Astrocyte (in vitro differentiated cells and primary cell): ENCODE results near the gene CFDP1.

Source experiments
- EZH2 ChIP-seq: IDR thresholded peaks from 2 replicates; pipeline ENCODE4 v1.6.1; 2012; ENCODE audit warnings: mild to moderate bottlenecking, low read length, inconsistent platforms; ENCODE audit not compliant: insufficient read depth
- TF ChIP-seq, protein P1 (sequence below): IDR thresholded peaks from 2 replicates; pipeline ENCODE4 v1.5.1; 2011; ENCODE audit warnings: low read depth, mild to moderate bottlenecking, inconsistent platforms, low read length, moderate library complexity; ENCODE audit not compliant: insufficient read depth

DNA sequence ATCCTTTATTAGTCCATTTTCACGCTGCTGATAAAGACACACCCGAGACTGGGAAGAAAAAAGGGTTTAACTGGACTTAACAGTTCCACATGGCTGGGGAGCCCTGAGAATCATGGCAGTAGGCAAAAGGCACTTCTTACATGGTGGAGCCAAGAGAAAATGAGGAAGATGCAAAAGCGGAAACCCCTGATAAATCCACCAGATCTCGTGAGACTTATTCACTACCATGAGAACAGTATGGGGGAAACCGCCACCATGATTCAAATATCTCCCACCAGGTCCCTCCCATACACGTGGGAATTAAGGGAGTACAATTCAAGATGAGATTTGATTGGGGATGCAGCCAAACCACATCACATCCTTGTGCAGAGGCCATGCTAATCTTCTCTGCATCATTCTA lies 146.9 kb downstream of the CFDP1 start:
- TF ChIP-seq, protein P1, sequence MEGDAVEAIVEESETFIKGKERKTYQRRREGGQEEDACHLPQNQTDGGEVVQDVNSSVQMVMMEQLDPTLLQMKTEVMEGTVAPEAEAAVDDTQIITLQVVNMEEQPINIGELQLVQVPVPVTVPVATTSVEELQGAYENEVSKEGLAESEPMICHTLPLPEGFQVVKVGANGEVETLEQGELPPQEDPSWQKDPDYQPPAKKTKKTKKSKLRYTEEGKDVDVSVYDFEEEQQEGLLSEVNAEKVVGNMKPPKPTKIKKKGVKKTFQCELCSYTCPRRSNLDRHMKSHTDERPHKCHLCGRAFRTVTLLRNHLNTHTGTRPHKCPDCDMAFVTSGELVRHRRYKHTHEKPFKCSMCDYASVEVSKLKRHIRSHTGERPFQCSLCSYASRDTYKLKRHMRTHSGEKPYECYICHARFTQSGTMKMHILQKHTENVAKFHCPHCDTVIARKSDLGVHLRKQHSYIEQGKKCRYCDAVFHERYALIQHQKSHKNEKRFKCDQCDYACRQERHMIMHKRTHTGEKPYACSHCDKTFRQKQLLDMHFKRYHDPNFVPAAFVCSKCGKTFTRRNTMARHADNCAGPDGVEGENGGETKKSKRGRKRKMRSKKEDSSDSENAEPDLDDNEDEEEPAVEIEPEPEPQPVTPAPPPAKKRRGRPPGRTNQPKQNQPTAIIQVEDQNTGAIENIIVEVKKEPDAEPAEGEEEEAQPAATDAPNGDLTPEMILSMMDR = no peak
- no peak for TF ChIP-seq EZH2
